GM19025 (cell line): Measurements from ENCODE around the gene LRP6.
"Not testable (repeated sequence)": the region's sequence is repeated elsewhere in the genome, so short reads cannot be mapped to it uniquely, and the experiment has no call there.

ENCODE experiments used
- ATAC-seq: cut with Tn5 transposase; IDR thresholded peaks from one replicate; pipeline ENCODE4 v1.9.1; 2021; ENCODE audit warnings: mild to moderate bottlenecking, low read depth, moderate library complexity; ENCODE audit not compliant: unreplicated experiment

The LRP6 gene

DNA sequence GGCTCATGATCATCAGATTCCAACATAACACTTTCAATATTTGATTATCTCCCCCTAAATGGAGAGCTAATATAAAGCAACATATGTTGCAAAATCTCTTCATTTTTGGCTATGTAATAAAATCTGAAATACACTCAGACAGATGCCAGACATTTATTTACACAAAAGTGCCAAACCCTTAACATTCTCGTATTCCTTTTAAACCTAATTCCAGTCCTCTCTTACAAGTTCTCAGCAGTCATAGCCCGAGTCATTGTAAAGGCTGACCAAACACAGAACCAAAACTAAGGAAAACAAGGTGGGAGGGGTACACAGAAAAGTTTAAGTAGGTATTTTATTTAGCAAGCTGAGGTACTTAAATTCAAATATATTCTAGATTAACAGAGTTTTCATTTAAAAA, 81.4 kb downstream of the LRP6 start:
- ATAC-seq = no peak

DNA sequence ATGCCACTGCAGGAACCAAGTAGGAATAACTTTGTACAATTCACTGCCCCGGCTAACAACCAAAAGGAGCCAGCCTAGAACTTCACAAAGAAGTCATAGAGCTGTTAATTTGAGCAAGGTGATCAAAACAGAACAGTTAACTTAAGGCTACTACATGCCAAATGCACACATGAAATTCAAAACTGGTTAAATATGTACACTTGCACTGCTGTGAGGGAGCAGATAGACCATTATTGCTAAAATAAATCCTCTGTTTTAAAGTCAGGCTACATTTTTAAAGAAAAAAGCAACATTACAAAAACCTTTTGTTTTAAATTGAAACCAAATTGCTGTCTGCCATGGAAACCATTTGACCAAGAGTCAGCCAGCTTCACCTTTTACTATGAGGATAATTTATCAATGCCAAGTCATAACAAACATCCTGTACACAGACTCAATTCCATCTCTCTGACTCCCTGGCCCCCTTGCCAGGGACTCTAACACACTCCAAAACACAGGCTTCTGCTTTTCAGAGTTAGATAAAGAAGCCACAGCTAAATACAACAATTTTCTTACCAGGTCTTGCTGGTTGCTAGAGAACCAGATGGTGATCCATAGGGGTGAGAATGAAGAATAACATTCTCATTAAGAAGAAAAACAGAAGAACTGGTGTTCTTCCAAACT, 84.0 kb downstream of the LRP6 start:
- ATAC-seq = no peak

DNA sequence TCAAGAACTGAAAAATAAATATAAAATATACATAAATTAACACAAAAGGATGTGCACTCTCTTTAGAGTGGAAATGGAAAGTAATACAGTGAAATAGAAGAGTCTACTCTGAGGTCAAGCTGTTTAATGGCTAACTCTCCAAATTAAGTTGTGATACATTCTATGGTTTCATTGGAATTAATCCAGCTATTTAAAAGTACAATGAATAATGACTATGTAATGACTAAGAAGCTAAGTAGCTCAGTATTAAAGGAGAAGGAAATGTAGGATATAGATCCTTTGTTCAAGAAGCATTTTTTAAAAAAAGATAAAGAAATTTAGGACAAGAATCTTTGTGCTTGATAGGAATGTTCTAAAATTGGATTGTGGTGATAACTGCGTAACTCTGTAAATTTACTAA, 85.3 kb downstream of the LRP6 start:
- ATAC-seq = no peak

DNA sequence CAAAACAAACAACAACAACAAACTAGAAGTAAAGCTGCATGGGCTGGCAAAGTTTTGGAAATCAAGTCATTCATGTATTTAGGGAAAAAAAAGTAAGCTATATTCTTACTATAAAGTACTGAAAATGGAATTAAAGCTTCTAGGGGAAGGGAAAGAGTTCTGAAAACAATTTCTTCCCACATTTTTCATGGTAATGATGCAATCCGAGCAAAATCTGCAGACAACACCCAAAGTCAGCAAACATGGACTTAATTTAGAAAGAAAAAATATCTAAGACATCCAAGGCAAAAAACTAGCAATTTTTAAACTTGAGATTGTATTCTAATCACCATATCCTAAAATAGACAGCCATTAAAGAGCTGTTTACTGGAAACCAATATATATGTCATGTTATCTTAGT, 86.3 kb downstream of the LRP6 start:
- no peak for ATAC-seq

DNA sequence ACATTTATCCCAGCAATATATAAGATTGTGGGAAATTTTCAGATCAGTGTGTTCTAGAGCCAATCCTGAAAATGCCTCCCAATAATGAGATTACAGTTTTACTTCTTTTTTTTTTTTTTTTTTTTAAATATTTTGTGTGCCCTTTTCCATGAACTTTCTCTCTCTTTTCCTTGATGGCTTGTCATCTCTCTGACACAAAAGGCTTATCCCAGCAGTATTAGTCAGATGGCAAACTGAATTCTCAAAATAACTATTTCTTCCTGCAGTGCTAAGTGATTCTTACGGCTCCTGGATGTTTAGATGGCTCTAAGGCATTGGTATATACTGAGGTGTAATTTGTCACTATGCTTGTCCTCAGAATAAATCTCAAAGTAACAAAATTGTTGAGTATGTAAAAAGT, 86.7 kb downstream of the LRP6 start:
- no peak for ATAC-seq

DNA sequence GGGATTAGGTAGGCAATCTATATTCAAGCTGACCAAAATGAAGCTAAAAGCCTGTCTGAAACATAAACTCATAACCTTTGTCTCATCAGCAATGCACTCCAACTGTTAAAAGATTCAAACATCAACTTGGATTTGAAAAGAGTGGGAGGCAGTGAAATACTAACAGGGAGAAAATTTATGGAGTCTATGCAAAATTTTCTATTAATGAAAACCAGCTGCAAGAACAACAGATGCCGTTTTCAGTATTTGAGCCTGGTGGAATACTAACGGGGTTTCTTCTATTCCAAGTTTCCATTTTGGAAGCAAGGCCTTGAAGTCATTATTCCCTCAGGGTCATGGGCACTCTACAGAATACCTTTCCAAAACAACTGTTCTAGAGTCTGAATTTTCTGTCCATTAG, 88.3 kb downstream of the LRP6 start:
- ATAC-seq = no peak

DNA sequence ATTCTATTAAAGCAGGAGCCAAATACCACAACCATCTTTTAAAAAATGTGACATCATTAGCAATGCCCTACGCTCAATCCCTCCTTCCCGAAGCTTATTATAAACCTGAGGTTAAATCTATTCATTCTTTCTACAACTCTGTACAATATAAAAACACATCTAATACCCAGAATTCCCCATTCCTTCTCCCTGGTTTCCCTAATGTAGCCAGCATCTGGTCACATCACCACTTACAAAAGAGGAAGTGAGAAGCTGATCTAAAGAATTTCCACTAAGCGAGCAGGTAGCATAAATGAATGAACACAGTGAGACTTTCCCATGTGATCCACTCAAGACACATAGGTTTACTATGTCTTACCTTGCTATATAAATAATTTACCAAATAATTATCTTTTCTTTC, 90.4 kb downstream of the LRP6 start:
- no peak for ATAC-seq

DNA sequence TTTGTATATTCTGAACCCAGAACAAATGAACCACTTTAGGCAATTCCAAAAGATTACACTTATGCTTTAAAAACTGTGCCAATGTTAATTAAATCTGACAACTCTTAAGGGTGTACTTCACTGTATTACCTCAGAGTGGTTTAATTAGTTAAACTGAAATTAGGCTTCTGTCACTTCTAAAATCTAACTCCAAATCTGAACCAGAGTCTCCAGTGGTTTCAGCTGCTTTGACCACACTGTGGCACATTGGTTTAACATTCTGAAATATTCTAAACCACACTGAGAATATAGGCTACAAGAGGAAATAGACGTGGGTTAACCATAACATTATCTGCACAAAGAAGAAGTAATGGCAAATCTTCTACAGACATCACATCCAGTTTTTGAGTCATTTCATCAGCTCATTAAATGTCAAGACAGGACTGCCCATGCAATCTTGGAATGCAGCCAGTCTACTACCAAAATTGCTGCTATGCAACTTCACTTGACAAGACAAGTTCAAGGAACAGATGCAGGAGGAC, 94.8 kb downstream of the LRP6 start:
- ATAC-seq = peak; percentile 70

DNA sequence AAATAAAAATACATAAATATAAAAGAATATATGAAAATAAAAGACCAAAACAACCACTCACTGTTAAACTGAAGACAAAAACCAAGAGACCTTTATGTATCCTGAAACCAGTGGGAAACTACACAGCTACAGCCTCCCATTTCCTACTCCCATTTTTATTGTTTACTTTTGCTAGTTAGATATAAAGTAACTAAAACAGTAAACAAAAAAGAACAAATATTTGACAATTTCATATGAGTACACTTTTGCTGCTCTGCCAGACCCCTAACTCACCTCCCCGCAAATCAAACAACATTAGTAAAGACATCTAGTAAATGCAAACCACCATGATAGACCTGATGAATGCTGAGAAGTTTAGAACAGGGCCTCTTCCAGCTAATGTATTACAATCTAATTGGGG, 99.0 kb downstream of the LRP6 start:
- ATAC-seq = no peak

DNA sequence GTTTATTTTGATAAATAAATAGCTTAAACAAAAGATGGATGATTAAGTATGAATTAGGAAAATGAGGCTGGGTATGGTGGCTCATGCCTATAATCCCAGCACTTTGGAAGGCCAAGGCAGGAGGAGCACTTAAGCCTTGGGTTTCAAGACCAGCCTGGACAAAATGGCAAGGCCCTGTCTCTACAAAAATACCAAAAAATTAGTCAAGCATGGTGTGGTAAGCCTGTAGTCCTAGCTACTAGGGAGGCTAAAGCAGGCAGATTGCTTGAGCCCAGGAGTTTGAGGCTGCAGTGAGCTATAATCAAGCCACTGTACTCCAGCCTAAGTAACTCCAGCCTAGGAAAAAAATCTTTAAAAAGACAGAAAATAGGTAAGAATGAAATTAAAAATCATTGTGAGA, 100.1 kb downstream of the LRP6 start:
- no peak for ATAC-seq

DNA sequence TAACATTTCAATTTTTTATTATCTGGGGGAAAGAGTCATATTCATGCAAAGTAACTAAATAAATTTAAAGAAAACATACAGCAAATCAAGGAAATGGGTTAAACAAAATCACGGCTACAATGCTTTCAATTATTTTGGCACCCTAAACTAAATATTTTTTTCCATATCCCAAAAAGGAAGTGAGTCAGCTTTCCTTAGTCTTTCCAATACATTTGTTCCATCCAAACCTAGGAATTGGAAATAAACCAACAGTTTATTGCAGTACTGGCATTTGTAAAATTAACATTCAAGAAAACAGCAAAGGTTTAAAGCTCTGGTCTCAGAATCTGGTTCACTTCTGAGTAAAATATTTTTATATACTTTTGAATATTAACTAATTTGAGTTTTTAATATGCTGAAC, 106.9 kb downstream of the LRP6 start:
- ATAC-seq = no peak

DNA sequence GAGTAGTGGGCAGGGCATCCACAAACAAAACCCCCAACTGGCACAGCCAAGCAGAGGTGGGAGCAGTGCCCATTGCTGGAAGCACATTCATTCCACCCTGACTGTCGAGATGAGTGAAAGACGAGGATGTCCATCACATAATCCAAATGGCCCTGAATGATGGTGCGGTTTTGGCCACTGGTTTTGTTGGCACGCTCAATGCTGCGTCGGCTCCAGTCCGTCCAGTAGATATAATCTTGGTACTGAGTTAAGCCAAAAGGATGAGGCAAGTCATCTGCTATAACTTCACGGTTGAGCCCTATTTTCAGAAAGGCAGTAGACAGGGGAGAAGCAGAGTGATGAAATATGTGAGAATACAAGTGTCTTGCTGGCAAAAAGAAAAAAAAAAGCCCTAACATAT, 108.0 kb downstream of the LRP6 start:
- ATAC-seq = no peak

DNA sequence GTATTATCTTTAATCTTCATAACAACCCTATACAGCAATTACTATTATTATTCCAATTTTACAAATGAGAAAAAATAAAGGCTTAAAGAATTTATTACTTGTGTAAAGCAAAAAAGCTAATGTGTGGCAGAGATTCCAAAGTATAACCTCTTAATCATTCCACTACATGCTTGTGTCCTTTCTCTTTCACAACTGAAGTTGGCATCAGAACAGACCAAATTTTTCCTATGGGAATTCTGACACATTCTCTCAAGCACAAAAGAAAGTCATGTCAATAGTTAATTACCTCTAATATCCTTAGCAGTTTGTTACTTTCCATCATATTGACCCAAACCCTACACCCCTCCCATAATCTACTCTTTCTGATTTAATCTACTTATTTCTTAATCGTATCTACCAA, 109.4 kb downstream of the LRP6 start:
- no peak for ATAC-seq

DNA sequence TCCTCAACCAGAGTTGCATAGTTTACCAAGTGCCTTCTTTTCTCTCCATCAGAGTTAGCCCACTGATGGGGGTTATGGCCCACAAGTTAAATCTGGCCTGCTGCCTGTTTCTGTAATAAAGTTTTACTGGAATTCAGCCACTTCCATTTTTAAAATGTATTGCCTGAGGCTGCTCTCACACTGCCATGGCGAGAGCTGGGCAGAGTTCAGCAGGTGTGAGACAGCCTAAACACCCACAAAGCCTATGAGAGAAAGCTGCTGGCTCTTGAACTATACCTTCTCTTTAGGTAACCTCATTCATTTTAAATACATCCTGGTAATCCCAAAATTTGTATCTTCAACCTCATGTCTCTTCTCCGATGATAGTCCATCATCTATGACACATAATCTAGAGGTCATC, 110.0 kb downstream of the LRP6 start:
- ATAC-seq = no peak

DNA sequence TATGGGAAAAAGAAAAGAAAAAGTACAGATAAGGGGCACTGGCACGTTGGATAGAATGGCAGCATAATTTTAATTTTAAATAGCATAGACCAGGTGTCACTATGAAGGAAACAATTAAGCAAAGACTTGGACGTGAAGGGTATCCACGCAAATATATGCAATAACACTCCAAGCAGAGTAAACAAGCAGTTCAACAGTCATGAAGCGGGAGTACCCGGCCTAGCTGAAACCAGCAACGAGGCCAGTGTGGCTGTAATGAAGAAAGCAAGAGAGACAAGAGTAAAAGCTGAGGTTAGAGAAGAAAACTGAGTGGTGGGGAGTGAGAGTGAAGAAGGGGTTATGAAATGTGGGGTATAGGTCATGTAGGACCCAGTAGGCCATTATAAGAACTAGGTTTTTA, 110.7 kb downstream of the LRP6 start:
- no peak for ATAC-seq

DNA sequence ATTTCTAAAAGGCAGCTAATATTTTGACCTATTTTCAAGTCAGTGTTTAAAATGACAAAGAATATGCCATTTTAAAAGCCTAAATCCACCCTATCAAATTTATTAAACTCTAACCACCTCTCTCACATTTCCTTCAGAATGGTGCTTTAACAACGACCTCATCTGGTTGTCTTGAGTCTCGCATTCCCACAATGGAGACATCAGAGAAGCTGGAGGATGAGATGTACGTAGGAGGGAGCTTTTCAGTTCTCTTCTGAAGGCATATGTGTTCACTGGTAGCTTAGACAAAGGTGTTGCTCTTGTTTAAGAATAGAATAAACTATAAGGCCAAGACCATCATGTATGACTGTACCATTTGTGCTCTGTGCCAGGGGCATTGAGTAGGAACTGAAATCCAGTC, 113.2 kb downstream of the LRP6 start:
- no peak for ATAC-seq

DNA sequence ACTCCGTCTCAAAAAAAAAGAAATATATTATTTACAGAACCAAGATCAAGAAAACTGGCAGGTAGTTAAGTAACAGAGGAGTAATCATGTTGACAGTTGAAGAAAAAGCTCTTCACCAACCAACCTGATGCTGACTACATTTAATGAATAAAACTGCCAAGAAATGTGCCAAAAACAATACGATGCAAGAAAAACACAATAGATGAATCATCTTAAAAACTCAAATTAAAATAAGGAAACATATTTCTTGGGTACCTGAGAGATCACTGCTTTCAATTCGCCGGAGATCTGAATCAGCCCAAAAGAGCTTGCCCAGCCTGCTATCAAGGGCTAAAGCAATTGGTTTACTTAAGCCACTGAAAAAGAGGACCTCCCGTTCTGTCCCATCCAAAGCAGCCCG, 119.7 kb downstream of the LRP6 start:
- ATAC-seq = no peak

DNA sequence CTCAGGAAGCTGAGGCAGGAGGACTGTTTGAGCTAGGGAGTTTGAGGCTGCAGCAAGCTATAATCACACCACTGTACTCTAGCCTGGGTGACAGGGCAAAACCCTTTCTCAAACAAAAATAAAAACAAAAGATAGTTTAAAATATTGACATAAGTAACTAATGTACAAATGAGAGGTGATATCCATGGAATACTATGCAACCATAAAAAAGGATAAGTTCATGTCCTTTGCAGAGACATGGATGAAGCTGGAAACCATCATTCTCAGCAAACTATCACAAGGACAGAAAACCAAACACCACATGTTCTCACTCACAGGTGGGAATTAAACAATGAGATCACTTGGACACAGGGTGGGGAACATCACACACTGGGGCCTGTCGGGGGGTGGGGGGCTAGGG, 122.3 kb downstream of the LRP6 start:
- not testable (repeated sequence) for ATAC-seq

DNA sequence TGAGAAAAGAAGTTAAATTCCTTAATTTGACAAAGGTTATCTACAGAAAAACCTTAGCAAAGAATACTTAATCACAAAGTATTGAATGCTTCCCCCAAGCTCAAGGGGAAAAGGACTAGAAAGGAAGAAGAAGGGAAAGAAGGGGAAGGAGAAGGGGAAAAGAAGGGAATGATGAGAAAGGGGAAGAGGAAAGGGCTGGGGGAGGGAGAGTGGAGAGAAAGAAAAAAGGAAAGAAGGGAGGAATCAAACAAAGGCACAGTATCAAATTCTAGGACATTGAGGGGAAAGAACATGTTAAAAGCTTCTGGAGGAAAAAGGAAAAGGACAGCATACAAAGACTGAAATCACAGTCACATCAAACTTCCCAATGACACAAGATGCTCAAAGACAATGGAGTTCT, 125.8 kb downstream of the LRP6 start:
- no peak for ATAC-seq

DNA sequence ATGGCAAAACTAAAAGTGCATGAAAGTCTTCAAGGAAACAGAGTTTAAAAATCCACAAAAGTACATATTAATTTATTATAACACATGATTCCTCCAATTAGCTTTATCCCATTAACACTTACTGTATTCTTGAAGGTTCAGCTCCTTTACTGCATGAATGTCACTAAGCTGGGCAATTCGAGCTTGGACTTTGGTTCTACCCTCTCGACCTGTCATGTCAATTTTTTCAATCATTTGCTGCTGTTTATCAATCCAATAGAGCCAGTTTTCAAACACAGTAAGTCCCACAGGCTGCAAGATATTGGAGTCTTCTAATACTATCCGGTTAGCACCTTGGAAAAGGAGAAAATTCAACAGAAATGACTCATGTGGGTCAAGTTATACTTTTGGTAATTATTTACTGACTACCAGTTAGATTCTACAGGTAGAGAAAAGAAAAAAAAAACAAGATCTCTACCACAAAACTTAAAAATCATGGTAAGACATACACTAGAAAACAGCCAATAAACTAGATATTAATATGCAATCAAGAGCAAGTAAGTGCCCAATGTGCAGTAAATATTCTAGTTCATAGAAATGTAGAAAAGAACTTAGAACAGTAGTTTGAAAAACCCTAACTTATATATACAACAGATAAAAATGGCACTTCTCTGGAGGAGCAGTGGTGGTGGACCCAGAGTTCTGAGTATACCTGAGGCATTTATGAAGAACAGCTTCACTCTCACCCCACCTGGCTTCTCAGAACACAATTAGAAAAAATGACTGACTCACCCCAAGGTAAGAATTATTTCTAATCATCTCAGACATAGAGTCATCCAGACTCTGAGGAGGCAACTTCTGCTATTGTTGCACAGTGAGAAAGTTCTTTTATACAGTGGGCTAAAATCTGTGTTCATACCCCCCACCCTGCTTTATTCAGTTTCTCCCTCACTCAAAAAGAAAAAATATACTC, 128.4 kb downstream of the LRP6 start:
- ATAC-seq = no peak

DNA sequence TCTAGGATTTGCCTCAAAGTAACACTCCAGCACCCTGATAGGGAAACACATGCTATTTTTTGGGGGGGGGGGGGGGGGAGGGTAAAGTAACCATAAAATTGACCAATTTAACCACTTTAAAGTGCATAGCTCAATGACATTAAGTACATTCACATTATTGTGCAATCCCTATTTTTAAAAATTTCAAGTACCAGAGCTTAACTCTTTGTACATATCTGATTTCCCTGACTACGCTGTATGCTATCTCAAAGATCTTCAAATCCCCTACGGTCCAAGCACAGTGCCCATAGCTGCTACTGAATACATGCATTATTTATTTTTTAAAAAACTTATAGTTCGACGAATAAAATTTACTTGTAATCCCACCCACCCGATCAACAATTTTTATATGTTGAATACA, 133.1 kb downstream of the LRP6 start:
- ATAC-seq = no peak

DNA sequence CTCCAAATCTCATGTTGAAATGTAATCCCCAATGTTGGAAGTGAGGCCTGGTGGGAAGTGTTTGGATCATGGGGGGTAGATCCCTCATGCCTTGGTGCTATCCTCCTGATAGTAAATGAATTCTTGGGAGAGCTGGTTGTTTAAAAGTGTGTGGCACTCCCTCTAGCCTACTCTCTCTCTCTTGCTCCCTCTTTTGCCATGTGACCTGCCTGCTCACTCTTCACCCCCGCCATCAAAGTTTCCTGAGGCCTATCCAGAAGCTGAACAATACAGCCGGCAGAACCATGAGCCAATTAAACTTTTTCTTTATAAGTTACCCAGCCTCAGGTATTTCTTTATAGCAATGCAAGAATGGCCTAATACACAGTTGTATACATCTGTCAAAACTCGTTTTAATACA, 133.6 kb downstream of the LRP6 start:
- no peak for ATAC-seq
